ENCODE measurements around the gene PYM1. TPM values are rescaled to one million over a fixed set of nuclear protein-coding genes. Genes with fewer than 3 reads are reported as not detected.

The PYM1 gene
- polyA plus RNA-seq, 1 experiment: 35.3 TPM

DNA sequence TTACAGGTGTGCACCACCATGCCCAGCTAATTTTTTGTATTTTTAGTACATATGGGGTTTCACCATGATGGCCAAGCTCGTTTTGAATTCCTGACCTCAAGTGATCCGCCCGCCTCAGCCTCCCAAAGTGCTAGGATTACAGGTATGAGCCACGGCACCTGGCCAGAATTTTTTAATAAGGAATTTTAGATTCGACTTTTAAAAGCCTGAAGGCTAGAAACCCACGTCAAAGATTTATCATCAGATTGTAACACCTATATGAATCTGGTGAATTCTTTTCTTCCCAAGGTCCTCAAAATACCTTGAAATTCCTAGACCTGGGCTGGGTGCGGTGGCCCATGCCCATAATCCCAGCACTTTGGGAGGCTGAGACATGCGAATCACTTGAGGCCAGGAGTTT is 66.3 kb downstream of the PYM1 start:
- Histone ChIP-seq H3K27ac (ENCODE audit: low read depth, low read length) (no peak overlapping the region), H3K9me3 (ENCODE audit: control insufficient read depth, insufficient read depth, low read length) (peaks cover 3% of the 10 kb centered on the region), H3K27me3 (ENCODE audit: control insufficient read depth, insufficient read depth, low read length) (no peaks in the 10 kb centered on the region), H3K4me3 (ENCODE audit: low read depth, low read length) (no peak overlapping the region)
- DNase-seq (ENCODE audit: low read depth, low spot score): no peak
- TF ChIP-seq, protein P1, sequence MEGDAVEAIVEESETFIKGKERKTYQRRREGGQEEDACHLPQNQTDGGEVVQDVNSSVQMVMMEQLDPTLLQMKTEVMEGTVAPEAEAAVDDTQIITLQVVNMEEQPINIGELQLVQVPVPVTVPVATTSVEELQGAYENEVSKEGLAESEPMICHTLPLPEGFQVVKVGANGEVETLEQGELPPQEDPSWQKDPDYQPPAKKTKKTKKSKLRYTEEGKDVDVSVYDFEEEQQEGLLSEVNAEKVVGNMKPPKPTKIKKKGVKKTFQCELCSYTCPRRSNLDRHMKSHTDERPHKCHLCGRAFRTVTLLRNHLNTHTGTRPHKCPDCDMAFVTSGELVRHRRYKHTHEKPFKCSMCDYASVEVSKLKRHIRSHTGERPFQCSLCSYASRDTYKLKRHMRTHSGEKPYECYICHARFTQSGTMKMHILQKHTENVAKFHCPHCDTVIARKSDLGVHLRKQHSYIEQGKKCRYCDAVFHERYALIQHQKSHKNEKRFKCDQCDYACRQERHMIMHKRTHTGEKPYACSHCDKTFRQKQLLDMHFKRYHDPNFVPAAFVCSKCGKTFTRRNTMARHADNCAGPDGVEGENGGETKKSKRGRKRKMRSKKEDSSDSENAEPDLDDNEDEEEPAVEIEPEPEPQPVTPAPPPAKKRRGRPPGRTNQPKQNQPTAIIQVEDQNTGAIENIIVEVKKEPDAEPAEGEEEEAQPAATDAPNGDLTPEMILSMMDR (IDR thresholded peaks at IDR 0.05; ENCODE audit: low read depth, low read length): no peak
- ChIA-PET POLR2A (no interaction called here), CTCF (no interaction called here)

DNA sequence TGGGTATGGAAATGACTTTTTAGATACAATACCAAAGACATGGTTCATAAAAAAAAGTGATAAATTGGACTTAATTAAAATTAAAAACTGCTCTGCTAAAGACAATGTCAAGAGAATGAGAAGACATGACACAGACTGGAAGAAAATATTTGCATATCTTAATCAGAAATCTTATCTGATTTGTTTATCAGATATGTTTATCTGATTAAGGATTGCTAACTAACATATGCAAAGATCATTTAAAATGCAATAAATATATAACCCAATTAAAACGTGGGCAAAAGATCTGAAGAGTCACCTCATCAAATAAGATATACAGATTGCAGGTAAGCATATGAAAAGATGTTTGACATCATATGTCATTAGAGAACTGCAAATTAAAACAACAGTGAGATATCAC is 75.0 kb downstream of the PYM1 start:
- Histone ChIP-seq H3K27ac (ENCODE audit: low read depth, low read length) (no peak overlapping the region), H3K27me3 (ENCODE audit: control insufficient read depth, insufficient read depth, low read length) (no peaks in the 10 kb centered on the region), H3K9me3 (ENCODE audit: control insufficient read depth, insufficient read depth, low read length) (no peaks in the 10 kb centered on the region), H3K4me3 (ENCODE audit: low read depth, low read length) (no peak overlapping the region)
- no peak for DNase-seq (ENCODE audit: low read depth, low spot score)
- POLR2A ChIA-PET: interaction anchor here (0.6 kb wide), 1 partner anchor 130 kb away, joined by 3 read pairs; no protein-coding TSS in a partner anchor
- CTCF ChIA-PET: no interaction called here
- TF ChIP-seq, protein P1 (IDR thresholded peaks at IDR 0.05; ENCODE audit: low read depth, low read length): no peak

Other genes starting within 250 kb of the PYM1 start
- gene ITGA7, start 220.0 kb downstream of the PYM1 start, polyA plus RNA-seq (2011; rRNA removed): 9.1 and 12.2 TPM in 2 replicates
- gene BLOC1S1, start 211.8 kb downstream of the PYM1 start, polyA plus RNA-seq (2011; rRNA removed): 132 and 155 TPM in 2 replicates
- 4.9 and 5.2 TPM in 2 replicates for gene RDH5, start 207.5 kb downstream of the PYM1 start, polyA plus RNA-seq (2011; rRNA removed)
- gene CD63, start 198.9 kb downstream of the PYM1 start, polyA plus RNA-seq (2011; rRNA removed): 1,757 and 1,955 TPM in 2 replicates
- 4.2 and 6.7 TPM in 2 replicates for gene GDF11, start 184.8 kb downstream of the PYM1 start, polyA plus RNA-seq (2011; rRNA removed)
- 129 and 178 TPM in 2 replicates for gene SARNP, start 110.2 kb downstream of the PYM1 start, polyA plus RNA-seq (2011; rRNA removed)
- 40.9 and 49.3 TPM in 2 replicates for gene ORMDL2, start 109.9 kb downstream of the PYM1 start, polyA plus RNA-seq (2011; rRNA removed)
- 10.9 and 15.0 TPM in 2 replicates for gene DNAJC14, start 98.3 kb downstream of the PYM1 start, polyA plus RNA-seq (2011; rRNA removed)
- gene MMP19, start 85.0 kb downstream of the PYM1 start, polyA plus RNA-seq (2011; rRNA removed): 43.8 and 46.3 TPM in 2 replicates
- gene DGKA, start 3.3 kb upstream of the PYM1 start, polyA plus RNA-seq (2011; rRNA removed): 53.6 and 59.7 TPM in 2 replicates
- 1.6 and 2.2 TPM in 2 replicates for gene PMEL, start 38.1 kb upstream of the PYM1 start, polyA plus RNA-seq (2011; rRNA removed)
- gene CDK2, start 38.9 kb upstream of the PYM1 start, polyA plus RNA-seq (2011; rRNA removed): 30.6 and 38.8 TPM in 2 replicates
- 136 and 157 TPM in 2 replicates for gene RAB5B, start 46.2 kb upstream of the PYM1 start, polyA plus RNA-seq (2011; rRNA removed)
- 21.0 and 22.8 TPM in 2 replicates for gene SUOX, start 69.4 kb upstream of the PYM1 start, polyA plus RNA-seq (2011; rRNA removed)
- gene IKZF4, start 93.1 kb upstream of the PYM1 start, polyA plus RNA-seq (2011; rRNA removed): 3.9 and 4.7 TPM in 2 replicates
- 348 and 382 TPM in 2 replicates for gene RPS26, start 114.0 kb upstream of the PYM1 start, polyA plus RNA-seq (2011; rRNA removed)
- gene ERBB3, start 152.3 kb upstream of the PYM1 start, polyA plus RNA-seq (2011; rRNA removed): 1.7 and 2.1 TPM in 2 replicates
- 169 and 223 TPM in 2 replicates for gene PA2G4, start 176.7 kb upstream of the PYM1 start, polyA plus RNA-seq (2011; rRNA removed)
- gene RPL41, start 188.7 kb upstream of the PYM1 start, polyA plus RNA-seq (2011; rRNA removed): 7,461 and 7,686 TPM in 2 replicates
- 1.5 and 1.9 TPM in 2 replicates for gene ZC3H10, start 190.4 kb upstream of the PYM1 start, polyA plus RNA-seq (2011; rRNA removed)
- 127 and 140 TPM in 2 replicates for gene ESYT1, start 200.4 kb upstream of the PYM1 start, polyA plus RNA-seq (2011; rRNA removed)
- 118 and 124 TPM in 2 replicates for gene MYL6B, start 224.7 kb upstream of the PYM1 start, polyA plus RNA-seq (2011; rRNA removed)
- gene MYL6, start 230.5 kb upstream of the PYM1 start, polyA plus RNA-seq (2011; rRNA removed): 5,661 and 5,957 TPM in 2 replicates